Esophagus (tissue), 2 donors: Measurements from ENCODE around the gene SLC16A9. TPM values are rescaled to one million over a fixed set of nuclear protein-coding genes. Genes with fewer than 3 reads are reported as not detected.
"Not testable (repeated sequence)": the region's sequence is repeated elsewhere in the genome, so short reads cannot be mapped to it uniquely, and the experiment has no call there.

Experiments used
- H3K27ac ChIP-seq, 2 donors: one replicate each; pipeline ENCODE4 v1.5.1; 2013; ENCODE audit warnings: low read depth in 2 of 2, mild to moderate bottlenecking in 2 of 2, inconsistent platforms in 1 of 2, low read length in 1 of 2, moderate library complexity in 1 of 2
- H3K27me3 ChIP-seq, 2 donors: one replicate each; pipeline ENCODE4 v1.6.1; 2013; ENCODE audit warnings: low read length in 2 of 2, control low read depth in 1 of 2, mild to moderate bottlenecking in 1 of 2; ENCODE audit not compliant: insufficient read depth in 2 of 2, control insufficient read depth in 1 of 2
- H3K36me3 ChIP-seq, 2 donors: one replicate each; pipeline ENCODE4 v1.6.1; 2013; ENCODE audit warnings: low read length in 1 of 2; ENCODE audit not compliant: control insufficient read depth in 2 of 2, insufficient read depth in 2 of 2
- H3K4me1 ChIP-seq, 2 donors: one replicate each; pipeline ENCODE4 v1.6.1; 2013; ENCODE audit warnings: low read length in 1 of 2; ENCODE audit not compliant: control insufficient read depth in 2 of 2, insufficient read depth in 2 of 2
- H3K4me3 ChIP-seq, 2 donors: one replicate each; pipeline ENCODE4 v1.5.1; 2013; ENCODE audit warnings: low read length in 2 of 2, mild to moderate bottlenecking in 2 of 2, low read depth in 1 of 2, moderate library complexity in 1 of 2
- H3K9me3 ChIP-seq, 2 donors: one replicate each; pipeline ENCODE4 v1.6.1; 2013; ENCODE audit warnings: mild to moderate bottlenecking in 2 of 2, low read depth in 1 of 2, low read length in 1 of 2, moderate library complexity in 1 of 2; ENCODE audit not compliant: control insufficient read depth in 2 of 2, insufficient read depth in 1 of 2
- WGBS, 2 donors: extraction: QIAGEN DNeasy Blood & Tissue Kit; methylation state at CpG; one replicate each; pipeline ENCODE4 v1.1.7; 2013; 5-methylcytosine and 5-hydroxymethylcytosine counted together
- polyA plus RNA-seq, 2 donors: library from polyadenylated mRNA; stranded (reverse); fragments of 200-250 nt; gene quantifications; one replicate each; pipeline ENCODE4 v1.2.3, GENCODE V29; 2013
- donor health status: healthy with polysubstance abuse.
- donor health status: Bipolar disorder and iron deficiency.

The SLC16A9 gene
- polyA plus RNA-seq, 2 donors: 4.9 to 6.8 TPM

DNA sequence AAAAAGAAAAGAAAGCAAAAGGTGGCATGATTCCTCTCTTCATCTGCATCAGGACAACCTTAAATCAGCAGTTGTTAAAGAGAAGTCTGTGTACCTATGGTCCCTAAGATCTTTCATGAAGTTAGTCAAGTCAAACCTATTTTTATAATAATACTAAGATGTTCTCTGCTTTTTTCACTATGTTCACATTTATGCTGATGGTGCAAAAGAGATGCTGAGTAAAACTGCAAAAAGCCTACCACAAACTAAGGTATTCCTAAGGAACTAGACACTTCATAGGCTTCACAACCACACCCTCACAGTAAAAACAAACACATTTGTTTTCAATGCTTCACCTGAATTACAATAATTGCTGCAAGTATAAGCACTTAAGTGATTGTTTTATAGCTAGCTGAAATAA is 43.3 kb downstream of the SLC16A9 start:
- Histone ChIP-seq H3K36me3 (no peaks in the 10 kb centered on the region), H3K9me3 (no peaks in the 10 kb centered on the region), H3K27me3 (no peaks in the 10 kb centered on the region), H3K27ac (no peak overlapping the region), H3K4me3 (no peak overlapping the region), H3K4me1 (no peaks in the 10 kb centered on the region)

GRCh38 chr10:59663213-59663612 is 46.4 kb downstream of the SLC16A9 start:
- WGBS, 2 donors: 95 to 96% methylated on average over 7 of the region's 7 CpGs
- not testable (repeated sequence) for H3K4me3 ChIP-seq, H3K27ac ChIP-seq, H3K4me1 ChIP-seq, H3K27me3 ChIP-seq, H3K36me3 ChIP-seq, H3K9me3 ChIP-seq

GRCh38 chr10:59657724-59658123 is 51.9 kb downstream of the SLC16A9 start:
- Histone ChIP-seq H3K4me3 (no peak overlapping the region), H3K27me3 (no peaks in the 10 kb centered on the region), H3K27ac (no peak overlapping the region), H3K36me3 (no peaks in the 10 kb centered on the region), H3K9me3 (no peaks in the 10 kb centered on the region), H3K4me1 (no peaks in the 10 kb centered on the region)
- WGBS, 2 donors: 65 to 80% methylated on average over 1 of the region's 1 CpG

GRCh38 chr10:59655309-59655708 is 54.3 kb downstream of the SLC16A9 start:
- no peaks in the 10 kb centered on the region for H3K4me1 ChIP-seq
- H3K27ac ChIP-seq: no peak overlapping the region
- H3K9me3 ChIP-seq: no peaks in the 10 kb centered on the region
- 69 to 84% methylated on average over 1 of the region's 1 CpG for WGBS, 2 donors
- no peaks in the 10 kb centered on the region for H3K27me3 ChIP-seq
- no peaks in the 10 kb centered on the region for H3K36me3 ChIP-seq
- H3K4me3 ChIP-seq: no peak overlapping the region

DNA sequence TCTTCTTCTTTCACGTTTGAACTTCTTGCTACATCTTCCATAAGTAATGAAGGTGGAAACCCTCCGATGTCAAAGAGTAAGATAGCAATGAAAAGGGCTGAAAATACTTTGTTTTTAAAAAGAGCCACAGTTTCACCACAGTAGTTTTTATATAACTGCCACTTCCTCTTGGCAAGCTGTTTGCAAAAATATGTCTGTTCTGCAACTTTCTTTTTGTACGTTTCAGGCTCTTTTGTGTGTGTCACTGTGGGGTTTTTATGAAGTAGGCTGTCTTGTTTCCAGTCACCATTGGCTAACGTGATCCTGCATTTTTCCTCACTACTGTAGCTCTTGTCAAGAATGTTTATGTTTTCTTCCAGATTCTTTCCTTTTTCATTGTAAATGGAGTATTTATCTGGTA is 55.6 kb downstream of the SLC16A9 start:
- H3K36me3 ChIP-seq: no peaks in the 10 kb centered on the region
- H3K4me1 ChIP-seq: no peaks in the 10 kb centered on the region
- H3K27ac ChIP-seq: no peak overlapping the region
- WGBS, 2 donors: 32 to 53% methylated on average over 4 of the region's 4 CpGs
- H3K4me3 ChIP-seq: no peak overlapping the region
- no peaks in the 10 kb centered on the region for H3K27me3 ChIP-seq
- H3K9me3 ChIP-seq: no peaks in the 10 kb centered on the region

GRCh38 chr10:59651902-59652301 is 57.7 kb downstream of the SLC16A9 start:
- H3K27me3 ChIP-seq: no peaks in the 10 kb centered on the region

DNA sequence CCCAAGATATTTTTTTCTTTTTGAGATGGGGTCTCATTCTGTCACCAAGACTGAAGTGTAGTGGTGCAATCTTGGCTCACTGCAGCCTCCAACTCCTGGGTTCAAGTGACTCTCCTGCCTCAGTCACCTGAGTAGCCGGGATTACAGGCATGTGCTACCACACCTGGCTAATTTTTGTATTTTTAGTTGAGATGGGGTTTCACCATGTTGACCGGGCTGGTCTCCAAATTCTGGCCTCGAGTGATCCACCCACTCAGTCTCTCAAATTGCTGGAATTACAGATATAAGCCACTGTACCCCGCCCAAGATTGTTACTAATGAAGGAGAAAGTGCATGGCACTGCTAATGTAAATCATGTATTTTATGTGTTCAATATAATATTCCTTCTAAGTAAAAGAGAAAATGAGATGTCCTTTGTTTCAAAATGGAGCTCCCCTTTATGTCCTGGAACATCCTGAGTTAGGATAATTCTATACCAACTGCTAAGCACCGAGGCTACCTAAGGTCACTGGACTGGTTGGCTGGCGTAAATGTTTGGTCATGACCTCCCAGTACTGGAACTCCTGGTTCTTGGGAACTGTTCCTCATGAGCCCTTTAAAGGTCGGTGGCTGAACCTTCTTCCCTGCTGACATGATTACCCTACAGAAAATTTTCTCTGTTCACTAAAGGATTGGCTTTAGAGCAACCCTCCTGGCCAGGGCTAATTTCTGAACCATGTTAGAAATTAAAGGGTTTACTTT is 59.9 kb downstream of the SLC16A9 start:
- H3K9me3 ChIP-seq: peaks cover 2 to 4% of the 10 kb centered on the region in 2 donors
- no peaks in the 10 kb centered on the region for H3K4me1 ChIP-seq
- H3K27ac ChIP-seq: no peak overlapping the region
- H3K4me3 ChIP-seq: no peak overlapping the region
- H3K27me3 ChIP-seq: no peaks in the 10 kb centered on the region
- 81 to 85% methylated on average over 7 of the region's 7 CpGs for WGBS, 2 donors
- H3K36me3 ChIP-seq: no peaks in the 10 kb centered on the region

More at GRCh38 chr10:59651902-59652301, 57.7 kb downstream of the SLC16A9 start:
- H3K4me1 ChIP-seq: no peaks in the 10 kb centered on the region
- no peaks in the 10 kb centered on the region for H3K9me3 ChIP-seq
- H3K4me3 ChIP-seq: no peak overlapping the region
- no peak overlapping the region for H3K27ac ChIP-seq
- H3K36me3 ChIP-seq: no peaks in the 10 kb centered on the region
- 76 to 87% methylated on average over 3 of the region's 3 CpGs for WGBS, 2 donors

DNA sequence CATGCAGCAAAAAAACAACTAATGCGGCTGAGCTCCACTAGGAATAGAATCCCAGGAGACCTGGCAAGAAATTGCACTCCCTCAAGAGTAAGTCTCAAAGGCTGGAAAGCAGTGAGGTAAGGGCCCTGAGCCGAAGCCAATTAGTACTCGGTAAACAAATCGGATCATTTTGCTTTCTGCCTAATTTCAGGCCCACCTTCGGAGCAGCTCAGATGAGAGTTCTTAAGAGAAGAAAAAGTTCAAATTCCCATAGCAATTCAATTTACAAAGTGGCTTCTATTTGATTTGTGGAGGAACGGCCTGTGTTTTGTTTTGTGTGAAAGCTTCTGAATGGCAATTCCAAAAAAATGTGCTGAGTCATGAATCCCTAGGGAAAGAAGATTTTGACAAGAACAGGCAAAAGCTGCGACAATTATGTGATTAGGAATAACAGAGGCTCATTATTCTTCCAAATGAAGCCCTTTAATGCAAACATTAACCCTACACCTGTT is 60.9 kb downstream of the SLC16A9 start:
- H3K27me3 ChIP-seq: no peaks in the 10 kb centered on the region
- H3K4me1 ChIP-seq: no peaks in the 10 kb centered on the region
- no peaks in the 10 kb centered on the region for H3K36me3 ChIP-seq
- H3K27ac ChIP-seq: no peak overlapping the region
- 39 to 47% methylated on average over 7 of the region's 7 CpGs for WGBS, 2 donors
- no peak overlapping the region for H3K4me3 ChIP-seq
- H3K9me3 ChIP-seq: peaks cover 2 to 4% of the 10 kb centered on the region in 2 donors

DNA sequence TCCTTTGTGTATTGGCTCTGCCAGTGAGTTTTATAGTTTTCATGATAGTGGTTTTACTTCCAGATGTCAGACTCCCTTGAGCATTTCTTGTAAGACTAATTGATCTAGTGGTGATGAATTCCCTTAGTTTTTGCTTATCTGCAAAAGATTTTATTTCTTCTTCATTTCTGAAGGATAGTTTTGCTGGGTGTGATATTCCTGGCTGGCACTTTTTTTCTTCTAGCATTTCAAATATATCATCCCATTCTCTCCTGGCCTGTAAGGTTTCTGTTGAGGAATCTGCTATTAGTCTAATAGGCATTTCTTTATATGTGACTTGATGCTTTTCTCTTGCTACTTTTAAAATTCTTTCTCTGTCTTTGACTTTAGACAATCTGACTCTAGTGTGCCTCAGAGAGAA is 64.8 kb downstream of the SLC16A9 start:
- Histone ChIP-seq H3K27me3 (no peaks in the 10 kb centered on the region), H3K36me3 (no peaks in the 10 kb centered on the region), H3K4me1 (no peaks in the 10 kb centered on the region), H3K4me3 (no peak overlapping the region), H3K27ac (no peak overlapping the region), H3K9me3 (peaks cover 2 to 4% of the 10 kb centered on the region in 2 donors)

DNA sequence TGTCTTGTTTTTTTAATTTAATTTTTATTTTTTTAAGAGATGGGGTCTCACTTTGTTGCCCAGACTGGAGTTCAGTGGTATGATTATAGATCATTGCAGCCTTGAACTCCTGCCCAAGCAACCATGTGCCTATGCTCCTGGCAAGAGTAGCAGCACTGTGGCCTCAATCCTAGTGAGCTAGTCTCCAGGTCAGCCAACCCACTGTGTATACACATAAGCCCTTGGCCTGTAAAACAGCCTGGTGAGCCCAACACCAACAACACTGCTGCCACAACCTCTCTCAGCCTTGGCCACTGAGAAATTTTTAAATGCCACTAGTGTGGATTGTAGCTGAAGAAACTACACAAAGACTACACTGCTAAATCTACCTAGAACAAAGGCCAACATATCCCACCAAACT is 68.0 kb downstream of the SLC16A9 start:
- not testable (repeated sequence) for H3K9me3 ChIP-seq, H3K4me1 ChIP-seq, H3K27ac ChIP-seq, H3K27me3 ChIP-seq, H3K4me3 ChIP-seq, H3K36me3 ChIP-seq
